Suppressor macrophage (primary cell): ENCODE measurements around the gene CASKIN2.

ENCODE experiments used
- DNase-seq, 4 experiments: peaks; one replicate each; pipeline ENCODE4 v3.0.0-alpha.2; 2020 to 2022

Gene CASKIN2

GRCh38 chr17:75518983-75519537 is 3.7 kb upstream of the CASKIN2 start:
- DNase-seq = no peak

GRCh38 chr17:75518201-75518600 is 2.9 kb upstream of the CASKIN2 start:
- DNase-seq = peak in 2 of 4 experiments; percentile 35 to 36

GRCh38 chr17:75517297-75517865 is 2.0 kb upstream of the CASKIN2 start:
- DNase-seq = no peak

GRCh38 chr17:75516619-75517296 is 1.4 kb upstream of the CASKIN2 start:
- DNase-seq = peak; percentile 22 to 56 (median 38)

GRCh38 chr17:75516255-75516618 is 900 bp upstream of the CASKIN2 start, which contains the start of gene TSEN54:
TSS of gene TSEN54 (plus strand) at chr17:75516528. CDS start at chr17:75516561, 33 bp downstream.
- peak; percentile 90 to 97 (median 94) for DNase-seq

GRCh38 chr17:75514919-75515495 is 330 bp downstream of the CASKIN2 start:
- DNase-seq = no peak

GRCh38 chr17:75514299-75514918 is 928 bp downstream of the CASKIN2 start:
- no peak for DNase-seq

- no peak for DNase-seq
Observed at GRCh38 chr17:75513641-75514000, 1.7 kb downstream of the CASKIN2 start.

- no peak for DNase-seq
Observed at GRCh38 chr17:75512926-75513640, 2.3 kb downstream of the CASKIN2 start.

- DNase-seq = no peak
Observed at GRCh38 chr17:75511610-75512575, 3.4 kb downstream of the CASKIN2 start.

- DNase-seq = no peak
Observed at GRCh38 chr17:75511270-75511609, 4.1 kb downstream of the CASKIN2 start.

GRCh38 chr17:75509528-75510258 is 5.6 kb downstream of the CASKIN2 start:
- no peak for DNase-seq

GRCh38 chr17:75508931-75509361 is 6.4 kb downstream of the CASKIN2 start:
- no peak for DNase-seq

GRCh38 chr17:75507733-75508719 is 7.3 kb downstream of the CASKIN2 start:
- DNase-seq = no peak

- DNase-seq = no peak
Observed at GRCh38 chr17:75506888-75507287, 8.4 kb downstream of the CASKIN2 start.

GRCh38 chr17:75506134-75506533 is 9.2 kb downstream of the CASKIN2 start:
- DNase-seq = no peak

GRCh38 chr17:75505640-75506039 is 9.7 kb downstream of the CASKIN2 start:
- no peak for DNase-seq

GRCh38 chr17:75505152-75505409 is 10.3 kb downstream of the CASKIN2 start:
- no peak for DNase-seq

GRCh38 chr17:75504347-75505151 is 10.8 kb downstream of the CASKIN2 start:
- DNase-seq = peak; percentile 53 to 75 (median 64)
